Mucosa of descending colon (tissue), 3 donors: ENCODE data around the gene SDHAF4. TPM values are rescaled to one million over a fixed set of nuclear protein-coding genes. Genes with fewer than 3 reads are reported as not detected.
A peak's percentile ranks its signal among the peaks of the same experiment; 100 is the strongest.
"Not testable (repeated sequence)": the region's sequence is repeated elsewhere in the genome, so short reads cannot be mapped to it uniquely, and the experiment has no call there.

Experiments
- ATAC-seq: fragments of 200-7000 bp; cut with Tn5 transposase; one replicate; pipeline ENCODE4 v1.9.1; 2020; ENCODE audit warnings: mild to moderate bottlenecking, moderate library complexity
- DNase-seq, 3 donors: peaks; one replicate each; pipeline ENCODE4 v3.0.0-alpha.2; 2020
- H3K36me3 ChIP-seq: fragments of 200-600 bp; one replicate; pipeline ENCODE4 v1.8.0; 2021; ENCODE audit warnings: low read depth, mild to moderate bottlenecking
- H3K4me1 ChIP-seq: fragments of 200-600 bp; one replicate; pipeline ENCODE4 v1.8.0; 2021; ENCODE audit warnings: low read depth, mild to moderate bottlenecking
- H3K4me3 ChIP-seq: fragments of 200-600 bp; one replicate; pipeline ENCODE4 v1.8.0; 2021; ENCODE audit warnings: mild to moderate bottlenecking
- H3K9me3 ChIP-seq: fragments of 200-600 bp; one replicate; pipeline ENCODE4 v1.8.0; 2021; ENCODE audit warnings: mild to moderate bottlenecking
- CTCF ChIP-seq: fragments of 200-600 bp; IDR thresholded peaks from one replicate; pipeline ENCODE4 v1.8.0; 2022; ENCODE audit warnings: antibody characterized with exemption, mild to moderate bottlenecking
- intact Hi-C, 2 donors: fragments of 100-400 bp; cut with DNase I in 1 of 2; cut with micrococcal nuclease in 1 of 2; formaldehyde crosslinking; loops; one replicate each; pipeline versions ENCODE4 v1.11.0 to v1.11.1; 2022; cut with DNase I, micrococcal nuclease
- total RNA-seq, 3 donors: library from RNA; stranded (reverse); fragmentation: NEBNext Ultra II Directional in 2 of 3; extraction: Animal tissue kit (Norgen Biotek cat#: 25700) in 2 of 3; gene quantifications; one replicate each; pipeline versions ENCODE4 v1.2.1 to v1.2.4, GENCODE V29; 2021 to 2023
- donor health status: DM: no; HTN: no; CAD: no; lungs with moderate emphysema.
- donor health status: DM: no; HTN: no; CAD: no.
- donor health status: DM: no; HTN: yes; CAD: no.

Gene SDHAF4
- total RNA-seq, 3 donors from 2014 or later, result 7.5 to 13.8 (median 10.5) TPM

- TF ChIP-seq CTCF, result no peak
- H3K9me3 ChIP-seq, result no peaks in the 10 kb centered on the region
- no peak for ATAC-seq
- DNase-seq, result no peak
- intact Hi-C loops, result no loop called here
- H3K4me3 ChIP-seq, result no peak overlapping the region
- no peaks in the 10 kb centered on the region for H3K4me1 ChIP-seq
- no peaks in the 10 kb centered on the region for H3K36me3 ChIP-seq
Measured at GRCh38 chr6:70549327-70549726, 17.4 kb upstream of the SDHAF4 start.

GRCh38 chr6:70551566-70551965, 15.2 kb upstream of the SDHAF4 start:
- peak; percentile 53 for ATAC-seq

GRCh38 chr6:70552286-70552940, 14.3 kb upstream of the SDHAF4 start:
- intact Hi-C loops, result loop anchor here in 1 of 2 donors (10.0 kb wide), 1 partner anchor 132 kb away; no protein-coding TSS in a partner anchor
- not testable (repeated sequence) for DNase-seq, H3K36me3 ChIP-seq, H3K4me3 ChIP-seq, H3K9me3 ChIP-seq, ATAC-seq, H3K4me1 ChIP-seq

More at GRCh38 chr6:70551566-70551965, 15.2 kb upstream of the SDHAF4 start:
- no peaks in the 10 kb centered on the region for H3K36me3 ChIP-seq
- intact Hi-C loops, result loop anchor here in 1 of 2 donors (10.0 kb wide), 1 partner anchor 133 kb away; no protein-coding TSS in a partner anchor
- no peaks in the 10 kb centered on the region for H3K9me3 ChIP-seq
- no peaks in the 10 kb centered on the region for H3K4me1 ChIP-seq
- peak in 1 of 3 donors; percentile 16 for DNase-seq
- H3K4me3 ChIP-seq, result no peak overlapping the region
- TF ChIP-seq CTCF, result no peak

GRCh38 chr6:70552974-70553373, 13.8 kb upstream of the SDHAF4 start:
- Histone ChIP-seq H3K4me3 (no peak overlapping the region), H3K36me3 (no peaks in the 10 kb centered on the region), H3K9me3 (no peaks in the 10 kb centered on the region), H3K4me1 (no peaks in the 10 kb centered on the region)
- no peak for TF ChIP-seq CTCF
- ATAC-seq, result no peak
- intact Hi-C loops, result loop anchor here in 1 of 2 donors (10.0 kb wide), 1 partner anchor 132 kb away; no protein-coding TSS in a partner anchor
- no peak for DNase-seq

GRCh38 chr6:70557998-70558397, 8.7 kb upstream of the SDHAF4 start:
- Histone ChIP-seq H3K4me1 (no peaks in the 10 kb centered on the region), H3K36me3 (no peaks in the 10 kb centered on the region), H3K9me3 (no peaks in the 10 kb centered on the region), H3K4me3 (no peak overlapping the region)
- no peak for TF ChIP-seq CTCF
- DNase-seq (no peak), ATAC-seq (no peak)
- intact Hi-C loops, result loop anchor here in 1 of 2 donors (10.0 kb wide), 1 partner anchor 127 kb away; no protein-coding TSS in a partner anchor

- H3K4me3 ChIP-seq, result not testable (repeated sequence)
Measured at GRCh38 chr6:70562401-70562800, 4.3 kb upstream of the SDHAF4 start.

More at GRCh38 chr6:70562401-70562800, 4.3 kb upstream of the SDHAF4 start:
- H3K4me1 ChIP-seq, DNase-seq, H3K9me3 ChIP-seq, ATAC-seq, H3K36me3 ChIP-seq, intact Hi-C loops: not testable (repeated sequence)
